Gastroesophageal sphincter (tissue), 3 donors: ENCODE measurements around the gene NLRP2B.

Source experiments
- CTCF ChIP-seq, 4 experiments: fragments of 200-600 bp in 2 of 4; fragments of 450-650 bp in 2 of 4; sonication (generic) in 1 of 4; IDR thresholded peaks; one replicate each; pipeline ENCODE4 v1.5.1; 2017 to 2019; ENCODE audit warnings: antibody characterized with exemption in 4 of 4, mild to moderate bottlenecking in 2 of 4, moderate library complexity in 2 of 4
- EP300 ChIP-seq: sonication (generic); formaldehyde crosslinking; IDR thresholded peaks from one replicate; pipeline ENCODE4 v1.6.1; 2017; ENCODE audit warnings: antibody characterized with exemption, mild to moderate bottlenecking
- POLR2A ChIP-seq, 2 donors: fragments of 450-650 bp; IDR thresholded peaks; one replicate each; pipeline ENCODE4 v1.6.1; 2017; ENCODE audit warnings: antibody characterized with exemption in 2 of 2, mild to moderate bottlenecking in 2 of 2, moderate library complexity in 1 of 2
- POLR2AphosphoS5 ChIP-seq: sonication (generic); formaldehyde crosslinking; IDR thresholded peaks from one replicate; pipeline ENCODE4 v1.6.1; 2017; ENCODE audit warnings: antibody characterized with exemption

GRCh38 chrX:57652705-57653104, 27.4 kb downstream of the NLRP2B start:
- no peak for TF ChIP-seq CTCF (IDR thresholded peaks at IDR 0.05)
- TF ChIP-seq POLR2AphosphoS5: no peak
- no peak for TF ChIP-seq POLR2A (IDR thresholded peaks at IDR 0.05)
- TF ChIP-seq EP300: no peak
